Transverse colon (tissue), 4 donors: Measurements from ENCODE around the gene GNAT3. TPM values are rescaled to one million over a fixed set of nuclear protein-coding genes. Genes with fewer than 3 reads are reported as not detected.

ENCODE experiments used
- DNase-seq: peaks from one replicate; pipeline ENCODE4 v3.0.0-alpha.2; 2019
- H3K27ac ChIP-seq, 4 donors: fragments of 200-600 bp; sonication (generic); 2 replicates each; pipeline ENCODE4 v1.5.1; 2016 to 2018; ENCODE audit warnings: inconsistent platforms in 4 of 4
- H3K27me3 ChIP-seq: fragments of 200-600 bp; sonication (generic); 2 replicates; pipeline ENCODE4 v1.5.1; 2017; ENCODE audit warnings: inconsistent platforms
- H3K36me3 ChIP-seq, 4 donors: fragments of 200-600 bp; sonication (generic); 2 replicates each; pipeline ENCODE4 v1.5.1; 2017 to 2019; ENCODE audit warnings: inconsistent platforms in 4 of 4
- H3K4me1 ChIP-seq, 4 donors: fragments of 200-600 bp; sonication (generic); 2 replicates each; pipeline ENCODE4 v1.5.1; 2017 to 2020; ENCODE audit warnings: inconsistent platforms in 4 of 4
- H3K4me3 ChIP-seq, 4 donors: fragments of 200-600 bp; sonication (generic); 1 replicate in 1 of 4; 2 replicates in 3 of 4; pipeline versions ENCODE4 v1.5.1 to v1.6.1; 2017 to 2019; ENCODE audit warnings: inconsistent platforms in 4 of 4
- H3K9me3 ChIP-seq, 2 donors: fragments of 200-600 bp; sonication (generic); 2 replicates each; pipeline ENCODE4 v1.5.1; 2017 to 2019; ENCODE audit warnings: inconsistent platforms in 2 of 2
- CTCF ChIP-seq, 5 experiments: fragments of 200-600 bp in 3 of 5; fragments of 450-650 bp in 2 of 5; sonication (generic) in 3 of 5; IDR thresholded peaks; 1 replicate in 2 of 5; 2 replicates in 3 of 5; pipeline ENCODE4 v1.5.1; 2016 to 2017; ENCODE audit warnings: antibody characterized with exemption in 5 of 5, inconsistent platforms in 3 of 5, mild to moderate bottlenecking in 2 of 5, moderate library complexity in 1 of 5
- EP300 ChIP-seq: sonication (generic); formaldehyde crosslinking; IDR thresholded peaks from one replicate; pipeline ENCODE4 v1.6.1; 2017; ENCODE audit warnings: antibody characterized with exemption, low read depth
- POLR2A ChIP-seq: fragments of 450-650 bp; IDR thresholded peaks from one replicate; pipeline ENCODE4 v1.6.1; 2016; ENCODE audit warnings: antibody characterized with exemption, mild to moderate bottlenecking, moderate library complexity
- POLR2AphosphoS5 ChIP-seq, 3 donors: sonication (generic); formaldehyde crosslinking; IDR thresholded peaks; one replicate each; pipeline ENCODE4 v1.6.1; 2016; ENCODE audit warnings: antibody characterized with exemption in 3 of 3
- WGBS, 2 donors: methylation state at CpG; one replicate each; pipeline ENCODE4 v1.1.5; 2018; ENCODE audit warnings: low coverage in 1 of 2; 5-methylcytosine and 5-hydroxymethylcytosine counted together
- in situ Hi-C, 4 donors: fragments of 200-750 bp; cut with MboI; loops; one replicate each; pipeline versions ENCODE4 v1.15.0 to v1.15.1; 2017; ENCODE audit warnings: low sequenced_read_pairs in 3 of 4, low pct_ligation_motif_present in 1 of 4, low pct_unique_long_range_greater_than_20kb in 1 of 4
- intact Hi-C: fragments of 100-400 bp; cut with DNase I; formaldehyde crosslinking; loops from one replicate; pipeline ENCODE4 v1.15.1; 2023; ENCODE audit warnings: low total_unique reads
- total RNA-seq, 4 donors: library from RNA; depleted of rRNA; stranded (reverse); fragments of >200 nt; gene quantifications; one replicate each; pipeline ENCODE4 v1.1.0, GENCODE V29; 2016

GNAT3 gene
- total RNA-seq, 4 donors from 2014 or later = not detected

- Histone ChIP-seq H3K27ac (no peak overlapping the region), H3K4me1 (peaks cover 0 to 21% (median 1%) of the 10 kb centered on the region in 4 donors), H3K4me3 (no peak overlapping the region), H3K36me3 (no peaks in the 10 kb centered on the region), H3K9me3 (no peaks in the 10 kb centered on the region), H3K27me3 (no peaks in the 10 kb centered on the region)
- WGBS, 2 donors = 69 to 82% methylated on average over 5 of the region's 5 CpGs
- DNase-seq = no peak
- intact Hi-C loops (no loop called here), in situ Hi-C loops (no loop called here)
- TF ChIP-seq CTCF (IDR thresholded peaks at IDR 0.05) (no peak), POLR2A (no peak), POLR2AphosphoS5 (IDR thresholded peaks at IDR 0.05) (no peak), EP300 (no peak)
Measured at GRCh38 chr7:80445351-80445750, 66.5 kb downstream of the GNAT3 start.

DNA sequence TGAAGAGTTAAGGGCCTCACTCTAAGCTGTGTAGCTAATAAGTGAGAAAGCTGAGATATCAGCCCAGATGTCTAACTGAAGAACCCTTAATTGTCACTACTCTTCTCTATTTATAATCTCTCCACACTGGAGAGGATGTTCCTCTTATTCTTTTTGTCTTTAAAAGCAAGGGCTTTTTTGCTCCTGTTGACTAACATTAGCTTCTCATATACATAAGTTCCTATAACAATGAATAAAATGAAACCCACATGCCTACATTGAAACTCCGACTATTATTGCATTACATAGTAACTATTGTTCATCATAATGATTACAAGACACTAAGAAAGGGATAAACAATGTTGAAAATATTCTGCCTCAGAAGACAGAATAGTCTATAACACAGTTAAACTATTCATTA is 67.1 kb downstream of the GNAT3 start:
- Histone ChIP-seq H3K27ac (no peak overlapping the region), H3K4me3 (no peak overlapping the region), H3K27me3 (no peaks in the 10 kb centered on the region), H3K4me1 (peaks cover 0 to 18% (median 1%) of the 10 kb centered on the region in 4 donors), H3K9me3 (no peaks in the 10 kb centered on the region), H3K36me3 (no peaks in the 10 kb centered on the region)
- WGBS, 2 donors = 72 to 73% methylated on average over 1 of the region's 1 CpG
- in situ Hi-C loops (no loop called here), intact Hi-C loops (no loop called here)
- no peak for DNase-seq
- TF ChIP-seq POLR2A = no peak
- no peak for TF ChIP-seq EP300
- TF ChIP-seq POLR2AphosphoS5 (IDR thresholded peaks at IDR 0.05) = no peak

DNA sequence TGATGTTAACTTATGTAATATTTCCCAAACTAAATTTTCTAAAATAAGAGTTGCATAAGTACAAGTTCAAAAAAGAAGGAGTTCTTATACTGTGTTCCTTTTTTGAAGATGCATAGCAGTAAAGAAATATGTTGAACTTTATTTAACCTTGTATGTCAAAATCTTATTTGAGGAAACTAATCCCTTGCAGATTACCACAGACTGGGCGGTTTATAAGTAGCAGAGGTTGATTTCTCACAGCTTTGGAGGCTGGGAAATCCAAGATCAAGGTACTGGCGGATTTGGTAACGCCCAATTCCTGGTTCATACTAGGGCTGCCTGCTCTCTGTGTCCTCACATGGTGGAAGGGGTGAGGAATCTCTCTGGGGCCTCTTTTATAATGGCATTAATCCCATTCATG is 68.5 kb downstream of the GNAT3 start:
- in situ Hi-C loops (no loop called here), intact Hi-C loops (no loop called here)
- TF ChIP-seq POLR2AphosphoS5 (IDR thresholded peaks at IDR 0.05) = no peak
- TF ChIP-seq CTCF (IDR thresholded peaks at IDR 0.05) = no peak
- TF ChIP-seq EP300 = no peak
- no peak for TF ChIP-seq POLR2A
- no peak for DNase-seq
- Histone ChIP-seq H3K36me3 (no peaks in the 10 kb centered on the region), H3K4me1 (peaks cover 0 to 14% (median 1%) of the 10 kb centered on the region in 4 donors), H3K4me3 (no peak overlapping the region), H3K9me3 (no peaks in the 10 kb centered on the region), H3K27ac (no peak overlapping the region), H3K27me3 (no peaks in the 10 kb centered on the region)
- 79 to 81% methylated on average over 3 of the region's 3 CpGs for WGBS, 2 donors

DNA sequence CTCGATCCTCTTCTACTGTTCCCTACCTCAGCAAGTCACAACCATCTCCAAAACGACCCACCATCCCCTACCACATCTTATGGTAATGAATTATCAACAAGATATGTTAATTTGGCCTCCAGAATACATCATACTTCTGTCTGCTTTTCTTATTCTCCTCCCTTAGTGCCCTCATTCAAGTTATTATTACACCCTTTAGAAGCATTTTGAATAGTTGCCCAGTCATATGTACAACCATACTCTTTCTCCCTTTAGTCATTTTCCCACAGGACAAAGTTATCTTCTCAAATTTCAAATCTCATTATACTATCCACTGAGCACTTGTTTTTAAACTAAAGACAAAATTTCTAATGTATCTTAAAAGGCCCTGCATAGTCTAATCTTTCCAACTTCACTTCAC is 71.0 kb downstream of the GNAT3 start:
- Histone ChIP-seq H3K9me3 (no peaks in the 10 kb centered on the region), H3K27ac (no peak overlapping the region), H3K4me1 (peaks cover 0 to 14% (median 1%) of the 10 kb centered on the region in 4 donors), H3K27me3 (no peaks in the 10 kb centered on the region), H3K4me3 (no peak overlapping the region), H3K36me3 (no peaks in the 10 kb centered on the region)
- WGBS, 2 donors = 30 to 34% methylated on average over 2 of the region's 2 CpGs
- intact Hi-C loops = no loop called here
- in situ Hi-C loops = no loop called here
- no peak for DNase-seq
- TF ChIP-seq CTCF (IDR thresholded peaks at IDR 0.05) (no peak), POLR2AphosphoS5 (IDR thresholded peaks at IDR 0.05) (no peak), POLR2A (no peak), EP300 (no peak)
